A673 (cell line): ENCODE data around the gene TCF25.

Experiments used
- CTCF ChIP-seq: fragments of 300-800, 200-600 bp; sonication (generic); conservative IDR thresholded peaks from 2 replicates; pipeline ENCODE4 v1.5.1; 2017; ENCODE audit warnings: low read depth, mild to moderate bottlenecking, antibody characterized with exemption, low read length, moderate library complexity, mixed read lengths
- EZH2 ChIP-seq: fragments of 200-600 bp; sonication (generic); IDR thresholded peaks from 2 replicates; pipeline ENCODE4 v1.6.1; 2017; ENCODE audit warnings: borderline replicate concordance, low read depth, mild to moderate bottlenecking, mixed read lengths, antibody characterized with exemption, low read length; ENCODE audit not compliant: poor library complexity, severe bottlenecking

GRCh38 chr16:89828199-89828869 is 45.1 kb upstream of the TCF25 start, which contains the start of gene SPIRE2:
- TF ChIP-seq CTCF (no peak), EZH2 (no peak)
